ENCODE data around the gene SNAP91. TPM values are rescaled to one million over a fixed set of nuclear protein-coding genes. Genes with fewer than 3 reads are reported as not detected.

Gene SNAP91
- total and polyA plus RNA-seq, 2 of the 8 experiments (the other 6 are each of a cell fraction or from before 2014, with no cell fraction given): 1.3 to 1.5 TPM

DNA sequence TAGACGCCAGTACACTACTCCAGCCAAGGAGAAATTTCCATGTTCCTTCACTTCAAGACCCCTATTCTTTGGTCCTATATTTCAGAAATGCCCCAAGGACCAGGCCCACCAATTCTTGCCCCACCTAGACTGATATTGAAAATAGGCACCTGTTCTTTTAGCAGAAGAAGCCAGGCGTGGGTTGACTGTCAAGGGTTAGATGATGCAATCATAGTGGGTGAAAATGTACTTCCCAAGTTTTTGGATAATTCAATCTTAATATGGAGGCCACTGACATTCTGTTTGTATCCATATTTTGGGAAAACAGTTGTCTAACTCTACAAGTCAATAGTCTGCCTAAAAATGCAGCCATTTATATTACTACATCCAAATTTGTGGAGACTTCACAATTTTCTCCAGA lies 21.0 kb upstream of the SNAP91 start:
- Histone ChIP-seq H2BK12ac (ENCODE audit: low read depth, low read length) (no peak overlapping the region), H3K9me3 (ENCODE audit: insufficient read depth in 2 of 2, low read depth in 1 of 2, low read length in 1 of 2) (no peaks in the 10 kb centered on the region), H3K79me2 (ENCODE audit: control insufficient read depth in 1 of 2, insufficient read depth in 2 of 2, low read length in 2 of 2) (no peaks in the 10 kb centered on the region), H3K23me2 (ENCODE audit: low read depth, low read length) (no peaks in the 10 kb centered on the region), H3K23ac (ENCODE audit: insufficient read length) (no peak overlapping the region), H3K9ac (replicated peaks in 1 of 4; ENCODE audit: extremely low read depth in 1 of 4, low read depth in 3 of 4, low read length in 3 of 4) (no peak overlapping the region), H2AK5ac (ENCODE audit: low read depth, low read length) (no peak overlapping the region), H3K79me1 (ENCODE audit: low read depth, low read length) (no peaks in the 10 kb centered on the region), H3K56ac (replicated peaks; ENCODE audit: insufficient read length, low read depth, low read length) (no peak overlapping the region), H4K91ac (replicated peaks; ENCODE audit: insufficient read length, low read length) (no peak overlapping the region), H4K5ac (ENCODE audit: insufficient read length, low read depth, low read length) (no peak overlapping the region), H3K27ac (ENCODE audit: low read depth, low read length) (no peak overlapping the region), H3K18ac (ENCODE audit: extremely low read depth, low read length) (no peak overlapping the region), H3K4me2 (ENCODE audit: insufficient read depth in 1 of 2, low read depth in 2 of 2, low read length in 2 of 2) (no peak overlapping the region), H3K4me1 (replicated peaks in 1 of 4; ENCODE audit: control insufficient read depth in 3 of 4, insufficient read depth in 4 of 4, low read length in 3 of 4) (no peaks in the 10 kb centered on the region), H3K27me3 (replicated peaks in 1 of 4; ENCODE audit: control insufficient read depth in 3 of 4, extremely low read depth in 1 of 4, insufficient read depth in 3 of 4, low read length in 3 of 4) (no peaks in the 10 kb centered on the region), H2BK120ac (replicated peaks; ENCODE audit: low read depth, low read length) (no peak overlapping the region), H3K14ac (ENCODE audit: insufficient read length) (no peak overlapping the region), H3K4me3 (ENCODE audit: extremely low read depth in 1 of 4, insufficient read depth in 2 of 4, low read depth in 3 of 4, low read length in 4 of 4) (no peak overlapping the region), H4K8ac (ENCODE audit: extremely low read depth, insufficient read depth, low read length) (no peak overlapping the region), H2BK15ac (ENCODE audit: low read length) (no peak overlapping the region), H3K36me3 (ENCODE audit: control insufficient read depth in 2 of 4, insufficient read depth in 4 of 4, low read length in 3 of 4) (no peaks in the 10 kb centered on the region), H2BK5ac (ENCODE audit: low read depth, low read length) (no peak overlapping the region), H2AFZ (ENCODE audit: low read length) (no peak overlapping the region), H3K4ac (replicated peaks; ENCODE audit: insufficient read length, low read depth, low read length) (no peak overlapping the region), H4K20me1 (replicated peaks in 1 of 2; ENCODE audit: control insufficient read depth in 1 of 2, insufficient read depth in 2 of 2, low read length in 2 of 2) (no peaks in the 10 kb centered on the region), H2BK20ac (ENCODE audit: low read length) (no peak overlapping the region)
- CTCF ChIA-PET (ENCODE audit: partially characterized antibody): interaction anchor here (0.7 kb wide), 1 partner anchor 409 kb away, joined by 3 read pairs; no protein-coding TSS in a partner anchor
- POLR2A ChIA-PET (ENCODE audit: partially characterized antibody): no interaction called here
- WGBS, 2 experiments (ENCODE audit: extremely low coverage in 1 of 2, insufficient coverage in 1 of 2, insufficient read length in 1 of 2, insufficient replicate concordance in 2 of 2, low coverage in 1 of 2, low lambda C conversion rate in 2 of 2, missing lambda C conversion rate in 1 of 2): 88% methylated on average over 2 of the region's 2 CpGs; no CpG with 5 or more reads in 1 of the 2 experiments
- DNase-seq (ENCODE audit: low read depth in 1 of 2, low spot score in 2 of 2): no peak
- no peak for FAIRE-seq
- TF ChIP-seq HDAC2 (IDR thresholded peaks at IDR 0.05; ENCODE audit: borderline replicate concordance in 1 of 2, low read depth in 2 of 2, low read length in 2 of 2) (no peak), SP2 (IDR thresholded peaks at IDR 0.05; ENCODE audit: low read length) (no peak), PHF8 (conservative IDR thresholded peaks at IDR 0.05; ENCODE audit: low read depth, low read length) (no peak), POLR2AphosphoS5 (IDR thresholded peaks at IDR 0.05; ENCODE audit: low read depth, low read length) (no peak), EGR1 (IDR thresholded peaks at IDR 0.05; ENCODE audit: borderline replicate concordance, low read depth, low read length) (no peak), POLR2A (IDR thresholded peaks at IDR 0.05; ENCODE audit: control extremely low read depth in 1 of 2, low read depth in 2 of 2, low read length in 2 of 2) (no peak)
